Stimulated activated CD4-positive, alpha-beta T cell treated with anti-CD3 and anti-CD28 coated beads, Interleukin-1b, Interleukin-23, amount 100 ng/mL, for 1 hour (primary cell): ENCODE results near the gene CST6.

Source experiments
- DNase-seq, 2 donors: peaks; one replicate each; pipeline ENCODE4 v3.0.0-alpha.2; 2020; ENCODE audit warnings: low read depth in 2 of 2

CST6 gene, protein sequence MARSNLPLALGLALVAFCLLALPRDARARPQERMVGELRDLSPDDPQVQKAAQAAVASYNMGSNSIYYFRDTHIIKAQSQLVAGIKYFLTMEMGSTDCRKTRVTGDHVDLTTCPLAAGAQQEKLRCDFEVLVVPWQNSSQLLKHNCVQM

DNA sequence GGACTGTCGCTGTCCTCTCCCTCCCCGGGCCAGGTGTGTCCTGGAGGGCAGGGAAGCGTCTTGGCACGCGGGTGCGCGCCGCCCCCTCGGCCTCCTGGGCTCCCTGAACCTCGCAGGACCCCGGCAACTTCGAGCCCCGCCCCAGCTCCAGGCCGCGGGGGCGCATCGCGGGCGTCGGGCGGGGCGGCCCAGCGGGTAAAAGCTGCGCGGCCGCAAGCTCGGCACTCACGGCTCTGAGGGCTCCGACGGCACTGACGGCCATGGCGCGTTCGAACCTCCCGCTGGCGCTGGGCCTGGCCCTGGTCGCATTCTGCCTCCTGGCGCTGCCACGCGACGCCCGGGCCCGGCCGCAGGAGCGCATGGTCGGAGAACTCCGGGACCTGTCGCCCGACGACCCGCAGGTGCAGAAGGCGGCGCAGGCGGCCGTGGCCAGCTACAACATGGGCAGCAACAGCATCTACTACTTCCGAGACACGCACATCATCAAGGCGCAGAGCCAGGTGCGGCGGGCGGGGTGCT, at the start of gene CST6:
CST6 (plus strand) TSS at position 224 of the 519 bp plus-strand sequence; CDS start at position 261, 37 bp downstream.
- no peak for DNase-seq

DNA sequence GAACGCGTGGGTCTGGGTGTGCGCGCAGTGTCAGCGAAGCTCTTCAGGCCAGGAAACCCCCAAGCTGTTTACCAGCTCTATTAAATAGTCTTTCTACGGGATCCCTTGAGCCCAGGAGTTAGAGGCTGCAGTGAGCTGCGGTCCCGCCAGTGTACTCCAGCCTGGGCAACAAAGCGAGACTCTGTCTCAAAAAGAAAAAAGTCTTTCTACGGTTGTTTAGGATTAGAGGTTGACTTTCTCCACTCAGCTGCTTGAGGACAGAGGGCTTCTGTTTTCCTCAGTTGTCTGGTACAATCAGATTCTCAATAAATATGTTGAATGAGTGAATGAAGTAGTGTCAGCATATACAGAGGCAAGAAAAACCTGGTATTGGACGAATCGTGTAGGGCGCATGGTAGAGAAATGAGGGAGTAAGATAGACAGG, 49.7 kb upstream of the CST6 start:
- DNase-seq = no peak

DNA sequence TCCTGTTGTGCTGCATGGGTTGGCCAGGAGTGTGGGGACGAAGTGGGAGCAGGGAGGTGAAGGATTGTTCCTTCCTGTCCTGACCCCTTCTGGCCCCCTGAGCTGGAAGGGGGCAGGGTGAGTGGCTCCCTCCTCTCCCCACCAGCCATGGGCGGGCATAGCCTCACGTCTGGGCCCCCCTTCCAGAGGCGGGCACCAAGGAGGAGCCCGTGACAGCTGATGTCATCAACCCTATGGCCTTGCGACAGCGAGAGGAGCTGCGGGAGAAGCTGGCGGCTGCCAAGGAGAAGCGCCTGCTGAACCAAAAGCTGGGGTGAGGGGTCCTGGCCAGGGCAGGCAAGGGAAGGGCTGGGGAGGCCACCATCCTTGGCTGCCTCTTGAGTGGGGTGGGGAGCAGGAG, 46.9 kb upstream of the CST6 start:
- no peak for DNase-seq

DNA sequence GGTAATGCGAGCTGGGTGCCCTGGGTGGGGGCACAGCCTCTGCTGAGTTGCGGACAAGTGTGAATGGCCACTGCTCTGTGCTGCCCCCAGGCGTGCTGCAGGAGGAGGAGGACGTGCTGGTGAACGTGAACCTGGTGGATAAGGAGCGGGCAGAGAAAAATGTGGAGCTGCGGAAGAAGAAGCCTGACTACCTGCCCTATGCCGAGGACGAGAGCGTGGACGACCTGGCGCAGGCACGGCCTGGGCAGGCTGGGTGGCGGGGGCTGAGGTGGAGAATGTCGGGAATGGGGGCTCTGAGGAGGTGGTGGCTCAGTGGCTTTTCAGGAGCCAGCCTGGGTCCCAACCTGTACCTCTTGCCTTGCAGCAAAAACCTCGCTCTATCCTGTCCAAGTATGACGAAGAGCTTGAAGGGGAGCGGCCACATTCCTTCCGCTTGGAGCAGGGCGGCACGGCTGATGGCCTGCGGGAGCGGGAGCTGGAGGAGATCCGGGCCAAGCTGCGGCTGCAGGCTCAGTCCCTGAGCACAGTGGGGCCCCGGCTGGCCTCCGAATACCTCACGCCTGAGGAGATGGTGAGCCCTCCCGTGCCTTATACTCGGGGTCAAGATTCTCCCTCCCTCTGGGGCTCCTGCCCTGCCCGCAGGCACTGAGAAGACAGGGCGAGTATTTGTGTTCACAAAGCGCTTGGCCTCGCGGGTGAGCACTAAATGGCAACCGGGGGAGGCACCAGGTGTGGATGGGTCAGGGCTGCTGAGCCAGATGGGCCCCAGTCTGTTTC, 45.6 kb upstream of the CST6 start:
- no peak for DNase-seq

DNA sequence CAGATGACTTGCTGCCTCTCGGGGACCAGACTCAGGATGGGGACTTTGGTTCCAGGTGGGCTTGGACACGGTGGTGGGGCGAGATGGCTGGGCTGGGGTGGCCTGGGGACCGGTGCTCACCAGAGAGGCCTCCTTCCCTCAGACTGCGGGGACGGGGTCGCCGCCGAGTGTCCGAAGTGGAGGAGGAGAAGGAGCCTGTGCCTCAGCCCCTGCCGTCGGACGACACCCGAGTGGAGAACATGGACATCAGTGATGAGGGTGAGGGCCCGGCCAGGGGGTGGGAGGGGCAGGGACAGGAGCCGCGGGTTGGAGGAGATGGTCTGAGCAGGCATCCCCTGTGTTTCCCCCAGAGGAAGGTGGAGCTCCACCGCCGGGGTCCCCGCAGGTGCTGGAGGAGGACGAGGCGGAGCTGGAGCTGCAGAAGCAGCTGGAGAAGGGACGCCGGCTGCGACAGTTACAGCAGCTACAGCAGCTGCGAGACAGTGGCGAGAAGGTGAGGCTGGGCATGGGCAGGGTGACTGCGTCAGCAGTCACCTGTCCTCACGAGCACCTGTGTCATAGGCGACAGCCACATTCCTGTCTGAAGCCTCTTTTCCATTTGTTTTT, 44.4 kb upstream of the CST6 start:
- DNase-seq = no peak

DNA sequence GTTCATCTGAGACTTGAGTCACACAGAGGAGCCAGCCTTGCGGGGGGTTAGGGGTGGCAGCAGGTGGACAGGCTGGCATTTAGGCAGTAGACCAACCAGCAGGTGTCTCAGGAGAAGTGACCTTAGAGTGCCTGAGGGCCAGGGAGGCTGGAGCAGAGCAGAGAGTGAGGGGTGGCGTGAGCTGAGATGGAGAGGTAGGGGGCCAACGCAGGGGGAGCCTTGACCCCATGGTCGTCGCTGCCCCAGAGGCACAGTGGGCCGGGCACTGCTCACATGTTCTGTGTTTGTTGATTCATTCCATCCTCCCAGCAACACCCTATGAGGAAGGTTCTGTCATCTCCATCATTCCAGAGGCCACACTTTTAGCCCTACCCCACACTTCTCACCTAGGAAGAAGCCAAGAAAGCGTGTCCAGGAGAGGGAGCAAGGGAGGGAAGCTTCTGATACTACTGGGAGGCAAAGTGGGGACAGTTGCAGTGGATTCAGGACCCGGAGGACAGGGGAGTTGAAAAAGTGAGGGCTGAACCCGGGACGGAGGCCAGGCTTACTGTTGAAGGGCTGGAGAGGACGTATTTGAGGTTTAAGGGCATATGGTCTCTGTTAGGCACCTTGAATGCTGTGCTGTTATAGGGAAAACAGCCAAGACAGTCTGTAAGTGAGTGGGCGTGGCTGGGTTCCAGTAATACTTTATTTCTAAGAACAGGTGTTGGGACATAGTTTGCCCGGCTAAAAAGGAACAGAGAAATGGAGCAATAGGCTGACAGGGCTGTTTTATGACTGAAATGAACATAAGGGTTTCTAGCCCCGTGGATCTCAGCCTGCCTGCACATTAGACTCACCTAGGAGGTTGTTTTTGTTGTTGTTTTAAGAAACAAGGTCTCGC, 43.0 kb upstream of the CST6 start:
- DNase-seq = no peak

DNA sequence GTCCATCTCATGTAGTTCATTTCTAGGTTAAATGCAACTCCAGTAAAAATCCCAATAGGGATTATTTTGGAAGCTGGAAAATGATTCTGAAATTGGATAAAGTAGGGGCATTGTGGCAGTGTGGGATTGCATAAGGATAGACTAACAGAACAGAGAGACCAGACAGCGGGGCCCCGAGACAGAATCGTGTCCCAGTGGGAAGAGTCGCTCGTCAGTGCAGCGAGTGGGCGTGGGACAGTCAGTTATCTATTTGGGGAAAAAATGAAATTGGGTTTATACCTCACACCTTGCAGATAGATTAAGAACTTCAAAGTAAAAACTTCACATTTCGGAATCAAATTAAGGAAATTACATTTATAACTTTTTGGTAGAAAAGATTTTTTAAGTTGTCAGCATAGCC, 39.7 kb upstream of the CST6 start:
- no peak for DNase-seq

DNA sequence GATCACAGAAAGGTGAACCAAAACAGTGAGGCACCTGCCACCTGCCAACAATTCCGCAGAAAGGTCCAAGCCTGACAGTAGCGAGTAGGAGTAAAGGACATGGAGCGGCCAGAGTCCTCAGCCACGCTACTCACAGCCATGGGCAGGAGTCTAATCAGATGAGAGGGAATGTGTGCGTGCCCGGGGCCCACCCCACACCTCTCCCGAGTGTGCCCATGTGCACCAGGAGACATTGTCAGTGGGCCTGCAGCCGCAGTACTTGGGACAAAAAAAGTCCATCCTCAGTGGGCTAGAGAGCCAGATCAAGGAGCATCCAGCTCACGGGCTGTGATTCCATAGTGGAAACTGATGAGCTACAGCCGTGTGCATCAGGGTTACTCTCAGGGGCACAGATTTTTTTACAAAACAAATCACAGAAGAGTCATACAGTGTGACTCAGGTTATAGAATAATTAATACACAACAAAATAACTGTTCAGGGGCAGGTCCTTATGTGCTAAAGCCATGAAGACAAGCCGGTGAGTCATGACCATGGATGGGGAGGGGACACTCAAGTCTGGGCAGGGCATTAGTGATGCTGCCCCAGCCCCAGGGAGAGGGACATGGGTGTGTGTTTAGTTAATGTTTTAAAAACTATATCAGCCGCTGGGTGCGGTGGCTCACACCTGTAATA, 38.2 kb upstream of the CST6 start:
- DNase-seq = no peak

DNA sequence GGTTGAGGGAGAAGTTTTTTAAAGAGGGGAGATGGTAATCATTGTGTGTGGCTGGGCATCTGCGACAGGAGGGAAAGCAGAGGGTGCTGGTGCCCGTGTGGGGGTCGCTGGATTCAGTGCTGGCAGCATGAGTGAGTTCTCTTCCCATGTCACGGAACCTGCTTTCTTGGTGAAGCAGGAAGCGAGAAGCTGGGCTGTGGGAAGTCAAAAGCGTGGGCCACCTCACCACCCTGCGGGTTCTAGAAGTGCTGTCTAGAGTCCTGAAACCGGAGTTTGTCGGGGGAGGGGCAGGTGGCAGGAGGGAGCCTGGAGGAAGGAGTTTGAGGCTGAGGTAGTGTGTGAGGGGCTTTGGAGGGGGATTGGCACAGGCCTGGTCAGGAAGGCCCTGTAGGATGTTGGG, 36.0 kb upstream of the CST6 start:
- DNase-seq = no peak

DNA sequence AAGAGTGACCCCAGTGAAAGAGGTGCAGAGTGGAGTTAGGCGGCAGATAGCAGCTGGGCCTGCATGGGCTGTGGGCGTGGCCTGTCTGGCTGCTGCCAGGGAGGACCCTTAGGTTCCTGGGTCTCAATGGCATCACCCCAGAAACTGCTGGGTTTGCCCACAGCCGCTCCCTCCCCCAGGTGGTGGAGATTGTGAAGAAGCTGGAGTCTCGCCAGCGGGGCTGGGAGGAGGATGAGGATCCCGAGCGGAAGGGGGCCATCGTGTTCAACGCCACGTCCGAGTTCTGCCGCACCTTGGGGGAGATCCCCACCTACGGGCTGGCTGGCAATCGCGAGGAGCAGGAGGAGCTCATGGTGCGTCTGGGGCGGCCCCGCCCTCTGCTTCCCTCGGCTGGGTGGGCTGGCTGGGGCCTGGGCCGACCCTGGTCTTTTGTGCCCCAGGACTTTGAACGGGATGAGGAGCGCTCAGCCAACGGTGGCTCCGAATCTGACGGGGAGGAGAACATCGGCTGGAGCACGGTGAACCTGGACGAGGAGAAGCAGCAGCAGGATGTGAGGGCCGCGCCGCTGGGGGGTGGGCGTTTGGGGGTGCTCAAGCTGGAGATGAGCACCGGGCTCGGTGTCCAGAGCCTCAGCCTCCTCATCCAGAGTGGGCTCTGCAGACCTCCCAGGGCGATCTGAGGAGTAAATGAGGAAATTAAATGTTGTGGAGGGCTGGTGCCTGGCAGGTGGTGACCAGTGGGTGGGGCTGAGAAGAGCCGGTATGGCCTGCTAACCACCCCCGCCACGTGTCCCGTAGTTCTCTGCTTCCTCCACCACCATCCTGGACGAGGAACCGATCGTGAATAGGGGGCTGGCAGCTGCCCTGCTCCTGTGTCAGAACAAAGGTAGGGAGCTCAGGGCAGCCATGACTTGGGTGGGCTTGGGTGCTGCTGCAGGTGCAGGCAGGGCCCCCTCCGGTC, 35.3 kb upstream of the CST6 start:
- no peak for DNase-seq

DNA sequence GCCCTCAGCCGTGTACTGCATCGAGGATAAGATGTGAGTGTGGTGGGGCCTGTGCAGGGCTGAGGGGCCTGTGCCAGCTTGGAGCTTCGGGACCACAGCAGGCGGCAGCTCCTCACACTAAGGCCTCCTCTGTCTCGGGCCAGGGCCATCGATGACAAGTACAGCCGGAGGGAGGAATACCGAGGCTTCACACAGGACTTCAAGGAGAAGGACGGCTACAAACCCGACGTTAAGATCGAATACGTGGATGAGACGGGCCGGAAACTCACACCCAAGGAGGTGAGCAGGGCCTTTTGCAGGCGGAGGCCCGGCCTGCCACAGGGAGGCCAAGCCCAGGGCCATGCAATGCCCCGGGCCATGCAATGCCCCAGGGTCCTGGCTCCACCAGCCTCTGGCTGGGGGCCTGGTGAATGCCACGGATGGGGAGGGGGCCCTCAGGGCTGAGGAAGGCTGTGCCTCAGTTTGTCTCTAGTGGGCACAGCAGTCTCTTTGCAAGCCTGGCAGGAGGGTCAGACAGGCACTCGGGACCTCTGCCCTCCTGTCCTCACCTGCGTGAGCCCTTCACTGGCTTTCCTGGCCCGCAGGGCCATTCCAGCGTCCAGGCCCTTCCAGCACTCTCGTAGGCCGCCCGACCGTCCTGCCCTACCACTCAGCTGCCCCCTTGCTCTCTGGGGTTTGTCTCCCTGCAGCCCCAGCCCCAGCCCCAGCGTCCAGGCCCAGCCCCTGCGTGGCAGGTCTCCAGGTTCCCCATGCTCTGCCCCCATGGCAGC, 34.0 kb upstream of the CST6 start:
- no peak for DNase-seq

DNA sequence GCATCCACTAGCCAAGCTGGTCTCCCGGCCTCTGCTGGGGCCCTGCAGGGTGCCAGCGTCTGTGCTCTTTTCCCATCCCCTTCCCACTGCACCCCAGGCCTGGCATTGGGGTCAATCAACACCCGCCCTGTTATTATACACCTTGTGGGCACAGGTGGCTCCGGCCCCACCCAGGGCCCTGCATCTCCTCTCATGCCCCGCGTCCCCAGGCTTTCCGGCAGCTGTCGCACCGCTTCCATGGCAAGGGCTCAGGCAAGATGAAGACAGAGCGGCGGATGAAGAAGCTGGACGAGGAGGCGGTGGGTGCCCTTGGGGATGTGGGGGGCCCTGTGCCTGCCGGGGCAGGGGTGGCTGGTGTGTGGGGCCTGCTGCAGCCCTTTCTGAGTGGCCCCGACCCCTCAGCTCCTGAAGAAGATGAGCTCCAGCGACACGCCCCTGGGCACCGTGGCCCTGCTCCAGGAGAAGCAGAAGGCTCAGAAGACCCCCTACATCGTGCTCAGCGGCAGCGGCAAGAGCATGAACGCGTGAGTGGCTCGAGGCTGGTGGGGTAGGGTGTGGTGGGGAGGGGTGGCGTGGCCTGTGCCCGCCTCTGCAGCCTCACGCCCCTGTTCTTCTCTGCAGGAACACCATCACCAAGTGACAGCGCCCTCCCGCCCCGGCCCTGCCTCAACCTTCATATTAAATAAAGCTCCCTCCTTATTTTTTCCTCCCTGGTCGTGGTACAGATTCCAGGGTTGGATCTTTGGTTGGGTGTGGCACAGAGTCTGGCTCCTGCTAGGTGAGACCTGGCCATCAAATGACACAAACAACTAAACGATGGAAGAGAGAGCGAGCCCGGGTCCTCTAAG, 33.2 kb upstream of the CST6 start:
- no peak for DNase-seq

DNA sequence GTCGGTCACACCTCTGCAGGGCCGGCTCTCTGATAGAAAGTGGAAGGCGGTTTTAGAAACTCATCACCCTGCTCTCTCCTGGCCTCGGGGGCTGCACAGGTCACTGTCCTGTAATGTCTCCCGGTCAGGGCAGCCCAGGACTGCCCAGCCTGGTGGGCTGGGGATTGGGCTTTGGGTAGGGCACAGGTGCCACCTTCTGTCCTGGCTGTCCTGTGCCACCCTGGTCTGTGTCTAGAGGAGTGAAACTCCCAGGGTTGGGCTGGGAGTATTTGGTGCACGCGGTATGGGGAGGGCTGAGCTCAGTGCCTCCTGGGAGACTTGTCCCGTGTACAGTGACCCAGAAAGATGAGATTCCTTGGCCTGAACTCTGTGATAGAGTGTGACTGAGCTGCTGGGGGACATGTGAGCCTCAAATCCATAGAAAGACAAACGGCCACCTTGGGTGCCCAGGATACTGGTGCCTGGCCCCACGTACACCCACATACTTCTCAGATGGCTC, 32.5 kb upstream of the CST6 start:
- DNase-seq = no peak

DNA sequence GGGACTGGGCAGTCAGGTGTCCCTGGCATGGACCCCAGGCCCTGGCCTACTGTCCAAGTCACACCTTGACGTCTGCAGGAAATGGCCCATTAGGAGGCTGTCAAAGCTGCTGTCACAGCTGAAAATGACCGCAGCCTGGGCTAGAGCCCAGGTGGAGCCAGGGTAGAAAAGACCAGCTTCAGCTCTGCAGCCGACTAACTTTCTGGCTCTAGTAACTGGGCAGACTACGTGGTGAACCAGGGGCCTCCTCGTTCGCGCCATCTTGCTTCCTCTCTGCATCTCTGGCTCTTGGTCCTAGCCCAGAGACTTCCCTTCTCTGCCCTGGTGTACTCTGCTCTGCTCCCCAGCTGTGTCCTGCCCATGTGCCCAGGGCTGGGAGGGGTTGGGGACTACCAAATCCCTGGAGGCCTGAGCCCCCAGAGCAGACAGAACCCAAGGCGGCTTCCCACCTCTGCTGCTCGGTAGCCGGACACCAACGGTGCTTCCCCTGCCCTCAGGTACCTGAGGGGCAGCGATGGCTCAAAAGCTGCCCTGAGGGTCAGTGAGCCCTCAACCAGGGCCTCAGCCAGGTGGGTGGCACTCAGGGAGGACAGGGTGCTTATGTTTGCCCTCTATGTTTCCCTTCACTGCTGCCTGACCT, 30.6 kb upstream of the CST6 start:
- DNase-seq = no peak

DNA sequence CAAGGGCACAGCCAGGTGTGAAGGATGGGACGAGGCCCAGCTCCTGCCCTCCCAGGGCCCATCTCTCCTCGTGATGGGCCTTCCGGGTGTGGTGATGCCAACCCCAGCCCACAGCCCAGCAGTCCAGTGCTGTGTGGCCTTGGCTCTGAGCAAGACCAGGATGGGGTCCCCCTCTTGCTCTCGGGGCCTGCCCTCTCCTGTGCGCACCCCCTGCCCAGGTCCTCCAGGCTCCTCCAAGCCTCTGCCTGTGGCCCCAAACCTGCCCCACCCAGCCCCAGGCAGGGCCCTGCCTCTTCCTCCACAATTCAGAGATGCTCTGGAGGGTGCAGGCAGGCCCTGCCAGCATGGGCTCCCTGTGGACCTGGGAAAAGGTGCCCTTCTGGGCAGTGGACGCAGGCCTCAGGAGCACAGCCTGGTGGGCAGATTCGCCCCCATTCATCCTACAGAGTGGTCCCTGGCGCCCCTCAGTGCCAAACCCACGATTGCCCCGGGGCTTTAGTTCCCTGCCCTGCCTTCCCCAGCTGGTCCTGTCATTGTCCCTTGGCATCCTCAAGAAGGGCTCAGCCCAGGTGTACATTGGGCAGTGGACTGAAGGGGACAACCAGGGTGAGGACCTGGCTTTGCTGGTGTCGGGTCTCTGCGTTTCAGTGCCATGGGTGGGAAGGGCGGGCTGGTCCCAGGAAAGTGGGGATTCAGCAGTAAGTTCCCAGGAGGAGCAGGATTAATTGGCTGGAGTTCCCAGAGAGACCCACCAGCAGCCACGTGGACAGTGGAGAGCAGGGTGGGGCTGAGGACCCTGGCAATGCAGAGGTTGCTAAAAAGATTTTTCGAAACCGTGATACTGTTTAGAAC, 29.6 kb upstream of the CST6 start:
- no peak for DNase-seq

DNA sequence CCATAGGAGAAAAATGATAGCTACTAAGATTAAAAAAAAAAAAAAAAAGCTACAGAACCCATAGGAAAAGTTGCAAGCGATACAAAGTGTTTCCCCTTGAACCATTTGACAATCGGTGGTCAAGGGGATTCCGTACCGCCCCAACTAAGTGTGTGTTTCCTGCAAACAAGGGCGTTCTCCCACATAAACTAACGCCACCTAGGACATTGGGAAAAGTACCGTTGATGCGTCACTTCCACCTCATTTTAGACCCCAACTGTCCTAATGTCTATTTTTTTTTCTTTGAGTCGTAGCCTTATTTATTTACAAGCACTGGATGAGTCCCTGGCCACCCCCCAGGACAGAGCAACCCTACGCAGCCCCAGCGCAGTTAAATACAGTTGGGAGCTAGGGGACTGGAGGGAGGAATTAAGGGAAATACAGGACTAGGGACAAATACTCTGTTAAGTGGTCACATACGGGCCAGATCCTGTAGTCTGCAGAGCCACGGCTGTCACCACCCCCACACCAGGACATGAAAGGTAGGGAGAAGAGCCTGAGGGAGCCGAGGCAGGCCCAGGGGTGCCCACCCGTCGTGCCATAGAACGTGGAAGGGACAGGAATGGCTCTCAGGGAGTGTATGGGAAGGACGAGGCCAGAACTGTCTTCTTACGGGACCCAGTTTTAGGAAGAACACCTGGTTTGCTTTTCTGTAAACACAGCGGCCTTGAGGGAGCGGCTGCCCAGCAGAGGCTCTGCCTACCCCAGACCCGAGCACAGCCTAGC, 28.8 kb upstream of the CST6 start:
- DNase-seq = no peak
